Measurements from ENCODE around the gene LRRC39.
"Not testable (repeated sequence)": the region's sequence is repeated elsewhere in the genome, so short reads cannot be mapped to it uniquely, and the experiment has no call there.

The LRRC39 gene

DNA sequence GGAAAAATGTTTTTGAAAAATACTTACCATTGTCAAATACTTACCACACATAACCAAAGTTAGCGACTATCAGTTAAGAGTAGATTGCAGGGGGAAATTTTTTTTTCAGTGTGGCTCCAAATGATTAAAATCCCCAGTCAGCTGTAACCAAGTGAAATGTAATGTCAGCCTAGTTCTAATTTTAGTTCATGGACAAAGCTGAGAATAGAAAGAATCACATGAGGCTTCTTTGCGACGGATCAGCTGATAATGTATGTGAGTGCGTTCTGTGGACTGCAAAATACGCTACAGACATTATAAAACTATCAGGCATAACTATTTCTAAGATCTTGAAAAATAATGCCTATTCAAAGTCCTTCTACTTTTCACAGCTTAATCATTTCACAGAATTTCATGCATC, at the start of gene LRRC39:
Gene LRRC39 (minus strand): TSS at position 166 of the 400 bp plus-strand sequence. CDS start 9,740 bp downstream, outside the sequence.
- no peak for FAIRE-seq

DNA sequence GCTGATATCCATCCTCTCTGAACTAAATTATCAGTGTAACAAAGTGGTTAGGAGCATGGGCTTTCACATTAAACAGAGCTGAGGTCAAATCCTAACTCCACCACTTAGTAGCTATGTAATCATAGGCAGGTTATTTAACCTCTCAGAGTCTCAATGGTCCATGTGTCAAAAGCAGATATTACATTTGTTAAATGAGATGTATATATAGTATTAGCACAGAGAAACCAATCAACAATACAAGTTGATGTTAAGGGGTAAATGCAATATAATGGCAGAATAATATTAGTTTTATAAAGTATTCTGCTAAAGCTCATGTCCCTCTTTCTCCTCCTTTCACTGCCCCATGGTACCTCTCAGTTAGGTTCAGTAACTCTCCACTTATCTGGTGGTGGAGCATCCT, 44.4 kb upstream of the LRRC39 start:
- FAIRE-seq: no peak

GRCh38 chr1:100219883-100220282, 41.8 kb upstream of the LRRC39 start:
- FAIRE-seq: no peak

DNA sequence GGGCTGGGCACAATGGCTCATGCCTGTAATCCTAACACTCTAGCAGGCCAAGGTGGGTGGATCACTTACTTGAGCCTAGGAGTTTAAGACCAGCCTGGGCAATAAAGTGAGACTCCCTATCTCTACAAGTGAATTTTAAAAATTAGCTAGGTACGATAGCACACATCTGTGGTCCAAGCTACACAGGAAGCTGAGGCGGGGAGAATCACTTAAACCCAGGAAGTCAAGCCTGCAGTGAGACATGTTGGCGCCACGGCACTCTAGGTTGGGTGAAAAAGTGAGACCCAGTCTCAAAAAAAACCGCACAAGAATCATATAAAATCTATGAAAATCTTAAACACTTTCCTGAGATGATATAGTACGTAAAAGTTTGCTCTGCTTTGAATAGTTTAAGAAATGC, 41.4 kb upstream of the LRRC39 start:
- FAIRE-seq: no peak

- no peak for FAIRE-seq
Observed at GRCh38 chr1:100217834-100218233, 39.8 kb upstream of the LRRC39 start.

DNA sequence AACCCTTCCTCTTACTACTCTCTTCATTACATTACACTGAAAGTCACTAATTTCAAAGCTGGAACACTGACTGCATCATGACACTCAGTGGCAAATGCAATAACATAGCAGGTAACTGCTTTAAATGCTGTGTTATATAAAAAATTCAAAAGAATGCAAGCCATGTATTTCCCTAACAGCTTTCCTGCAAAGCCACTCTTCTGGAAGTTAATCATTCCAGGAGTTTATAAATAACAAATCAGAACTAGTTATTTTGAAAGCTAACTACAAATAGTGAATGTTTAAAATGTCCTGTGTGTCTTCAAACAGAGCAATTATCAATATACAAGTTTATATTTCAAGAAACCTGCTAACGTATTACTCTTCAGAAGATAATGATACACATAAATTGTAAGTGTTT, 37.0 kb upstream of the LRRC39 start:
- FAIRE-seq: no peak

- FAIRE-seq: no peak
Observed at GRCh38 chr1:100213141-100213540, 35.1 kb upstream of the LRRC39 start.

- no peak for FAIRE-seq
Observed at GRCh38 chr1:100206301-100206700, 28.2 kb upstream of the LRRC39 start.

GRCh38 chr1:100205593-100205992, 27.5 kb upstream of the LRRC39 start:
- not testable (repeated sequence) for FAIRE-seq

- not testable (repeated sequence) for FAIRE-seq
Observed at GRCh38 chr1:100205103-100205502, 27.0 kb upstream of the LRRC39 start.

- not testable (repeated sequence) for FAIRE-seq
Observed at GRCh38 chr1:100202703-100203102, 24.6 kb upstream of the LRRC39 start.

DNA sequence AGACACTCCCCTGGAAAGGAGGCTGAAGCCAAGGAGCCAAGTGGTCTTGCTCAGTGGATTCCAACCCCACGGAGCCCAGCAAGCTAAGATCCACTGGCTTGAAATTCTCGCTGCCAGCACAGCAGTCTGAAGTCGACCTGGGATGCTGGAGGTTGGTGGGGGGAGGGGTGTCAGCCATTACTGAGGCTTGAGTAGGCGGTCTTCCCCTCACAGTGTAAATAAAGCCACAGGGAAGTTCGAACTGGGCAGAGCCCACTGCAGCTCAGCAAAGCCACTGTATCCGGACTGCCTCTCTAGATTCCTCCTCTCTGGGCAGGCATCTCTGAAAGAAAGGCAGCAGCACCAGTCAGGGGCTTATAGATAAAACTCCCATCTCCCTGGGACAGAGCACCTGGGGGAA, 22.0 kb upstream of the LRRC39 start:
- not testable (repeated sequence) for FAIRE-seq

DNA sequence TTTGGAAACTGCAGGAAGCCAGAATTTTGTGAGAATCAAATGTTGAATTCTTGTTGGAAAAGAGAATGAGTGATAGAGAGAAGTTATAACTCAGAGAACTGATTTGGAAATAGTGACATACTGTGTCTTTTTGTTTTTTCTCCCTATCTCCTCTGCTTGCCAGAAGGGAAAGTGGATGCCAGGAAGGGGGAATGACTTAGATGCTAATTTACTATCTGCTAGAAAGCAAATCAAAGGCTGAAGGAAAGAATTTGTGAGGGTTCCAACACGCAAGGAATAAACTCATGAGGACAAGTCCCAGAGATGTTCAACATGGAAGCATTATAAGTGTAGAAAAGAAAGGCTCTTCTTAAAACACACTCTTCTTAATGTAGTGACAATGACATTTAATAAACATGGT, 20.5 kb upstream of the LRRC39 start:
- no peak for FAIRE-seq

- FAIRE-seq: no peak
Observed at GRCh38 chr1:100188617-100189016, 10.6 kb upstream of the LRRC39 start.

- FAIRE-seq: no peak
Observed at GRCh38 chr1:100187912-100188311, 9.9 kb upstream of the LRRC39 start.

DNA sequence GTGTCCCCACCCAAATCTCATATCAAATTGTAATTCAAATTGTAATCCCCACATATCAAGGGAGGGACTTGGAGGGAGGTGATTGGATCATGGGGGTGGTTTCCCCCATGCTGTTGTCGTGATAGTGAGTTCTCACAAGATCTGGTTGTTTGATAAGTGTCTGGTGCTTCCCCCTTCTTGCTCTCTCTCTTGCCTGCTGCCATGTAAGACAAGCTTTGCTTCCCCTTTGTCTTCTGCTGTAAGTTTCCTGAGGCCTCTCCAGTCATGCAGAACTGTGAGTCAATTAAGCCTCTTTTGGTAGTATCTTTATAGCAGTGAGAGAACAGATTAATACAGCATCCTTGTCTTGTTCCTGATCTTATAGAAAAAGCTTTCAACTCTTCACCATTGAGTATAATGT, 6.5 kb upstream of the LRRC39 start:
- no peak for FAIRE-seq

DNA sequence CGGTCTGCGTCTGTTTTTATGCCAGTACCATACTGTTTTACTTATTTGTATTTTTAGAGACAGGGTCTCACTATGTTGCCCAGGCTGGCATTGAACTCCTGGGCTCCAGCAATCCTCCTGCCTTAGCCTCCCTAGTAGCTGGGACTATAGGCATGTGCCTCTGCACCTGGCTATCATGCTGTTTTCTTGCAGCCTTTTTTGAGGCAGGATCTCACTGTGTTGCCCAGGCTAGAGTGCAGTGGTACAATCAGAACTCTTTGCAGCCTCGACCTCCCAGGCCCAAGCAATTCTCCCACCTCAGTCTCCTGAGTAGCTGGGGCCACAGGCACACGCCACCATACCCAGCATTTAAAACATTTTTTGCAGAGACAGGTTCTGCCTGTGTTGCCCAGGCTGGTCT, 5.3 kb upstream of the LRRC39 start:
- FAIRE-seq: no peak

DNA sequence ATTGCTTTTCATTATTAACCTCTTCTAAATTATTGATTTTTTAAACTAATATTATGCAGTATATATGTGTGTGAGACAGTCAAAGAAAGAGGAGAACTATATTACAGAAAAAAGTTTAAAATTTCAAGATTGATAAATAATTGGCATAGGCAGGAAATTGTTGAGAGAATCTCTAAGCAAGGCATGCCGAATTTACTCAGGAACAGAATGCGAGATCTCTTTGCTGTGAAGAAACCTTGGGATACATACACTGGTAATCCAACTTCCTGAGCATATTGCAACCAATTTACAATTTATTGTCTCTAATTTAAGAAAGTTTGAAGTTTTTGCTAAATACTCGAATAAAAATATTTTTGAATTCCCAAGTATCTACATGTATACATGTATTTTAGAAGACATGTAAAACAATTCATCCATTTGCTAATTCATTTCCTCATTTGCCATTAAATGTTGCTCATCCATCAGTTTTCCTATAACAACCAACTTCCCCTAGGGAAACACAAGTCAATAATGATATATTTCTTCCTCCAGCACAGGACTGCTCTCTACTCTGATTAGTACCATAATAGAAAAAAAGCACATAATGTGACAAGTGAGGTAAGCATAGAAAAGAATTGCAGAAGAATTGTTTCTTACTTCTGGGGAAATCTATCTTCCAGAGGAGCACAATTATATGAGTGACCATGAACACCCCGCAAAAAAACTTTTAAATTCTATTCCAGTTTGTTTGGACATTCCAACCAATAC, 588 bp downstream of the LRRC39 start:
- FAIRE-seq: no peak

GRCh38 chr1:100168051-100168450, 10.0 kb downstream of the LRRC39 start:
- FAIRE-seq: no peak

DNA sequence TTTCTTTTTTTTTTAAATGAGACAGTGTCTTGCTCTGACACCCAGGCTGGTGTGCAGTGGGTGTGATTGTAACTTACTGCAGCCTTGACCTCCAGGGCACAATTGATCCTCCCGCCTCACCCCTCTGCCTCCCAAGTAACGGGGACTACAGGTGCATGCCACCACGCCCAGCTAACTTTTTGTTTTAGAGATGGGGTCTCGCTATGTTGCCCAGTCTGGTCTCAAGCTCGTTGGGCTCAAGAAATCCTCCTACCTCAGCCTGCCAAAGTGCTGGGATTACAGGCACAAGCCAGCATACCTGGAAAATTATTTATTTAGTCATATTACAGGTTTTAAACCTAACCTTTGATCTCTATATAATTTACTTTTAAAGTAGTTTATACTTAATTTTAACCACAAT, 13.4 kb downstream of the LRRC39 start:
- FAIRE-seq: no peak

DNA sequence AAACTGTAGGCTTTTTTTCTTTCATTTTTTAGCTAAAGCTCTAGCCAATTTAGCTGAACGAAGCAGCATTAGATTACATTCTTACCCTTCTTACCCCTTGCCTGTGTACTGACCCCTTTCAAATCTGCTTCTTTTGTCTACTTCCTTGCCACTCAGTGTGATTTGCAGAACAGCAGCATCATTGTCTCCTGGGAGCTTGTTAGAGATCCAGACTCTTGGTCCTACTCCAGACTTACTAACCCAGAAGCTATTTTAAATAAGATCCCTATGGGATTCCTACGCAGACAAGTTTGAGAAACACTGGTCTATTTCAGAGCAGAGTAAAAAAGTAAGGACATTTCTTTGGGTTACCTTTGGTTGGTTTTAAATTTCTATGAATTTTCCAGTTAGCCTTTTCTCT, 13.8 kb downstream of the LRRC39 start:
- FAIRE-seq: no peak

DNA sequence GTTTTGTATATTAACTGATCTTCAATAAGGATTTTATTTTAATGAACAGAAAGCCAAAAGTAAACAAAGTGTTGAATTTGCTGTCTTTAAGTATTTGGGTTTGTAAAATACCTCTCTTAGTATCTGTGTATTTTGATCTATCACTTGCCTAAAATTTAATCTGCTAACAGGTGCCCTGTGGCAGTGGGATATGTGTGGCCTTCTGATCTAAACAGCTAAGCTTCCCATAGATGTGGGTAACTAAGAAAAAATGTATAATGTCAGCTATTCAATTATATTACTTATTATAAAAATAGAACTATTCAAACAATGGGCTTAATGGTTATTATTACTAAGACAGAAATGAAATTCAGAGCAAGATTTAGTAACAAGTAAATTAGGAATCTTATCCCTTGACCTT, 15.2 kb downstream of the LRRC39 start:
- FAIRE-seq: no peak

DNA sequence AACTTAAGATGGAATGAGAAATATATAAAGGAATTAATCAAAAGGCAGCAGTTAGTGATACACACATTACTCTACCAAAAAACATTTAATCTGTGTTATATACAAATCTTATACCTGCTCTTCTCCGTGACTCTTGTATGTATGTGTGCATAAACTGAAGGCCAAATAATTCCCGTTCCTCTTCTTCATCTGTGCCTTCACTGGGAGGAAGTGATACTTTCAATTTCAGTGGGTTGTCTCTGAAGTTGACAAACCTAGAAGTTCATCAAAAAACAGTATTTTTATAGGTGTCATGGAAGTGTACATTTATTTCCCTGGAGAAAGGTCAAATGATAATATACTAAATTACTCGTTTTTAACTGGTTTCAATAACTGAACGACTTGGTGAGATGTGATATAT, 25.8 kb downstream of the LRRC39 start:
- no peak for FAIRE-seq

DNA sequence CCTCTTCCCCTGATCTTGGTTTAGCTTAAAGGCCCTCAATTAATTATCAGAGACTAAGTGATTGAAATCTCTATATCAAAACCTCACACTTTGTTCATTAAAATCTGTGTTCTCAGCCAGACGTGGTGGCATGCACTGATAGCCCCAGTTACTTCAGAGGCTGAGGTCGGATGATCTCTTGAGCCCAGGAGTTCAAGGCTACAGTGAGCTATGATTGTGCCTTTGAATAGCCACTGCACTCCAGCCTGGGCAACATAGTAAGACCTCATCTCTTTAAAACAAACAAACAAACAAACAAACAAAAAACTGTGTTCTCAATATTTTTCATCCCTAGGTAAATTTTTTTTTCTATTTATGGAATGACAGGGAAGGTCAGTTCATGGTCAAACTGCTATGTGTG, 26.4 kb downstream of the LRRC39 start:
- no peak for FAIRE-seq

- FAIRE-seq: no peak
Observed at GRCh38 chr1:100147875-100148274, 30.2 kb downstream of the LRRC39 start.
